DOHH2 (cell line): ENCODE results near the gene GDF9.

Experiments used
- H3F3A ChIP-seq: fragments of 200-600 bp; sonication (generic), shearing (Covaris generic); 2 replicates; pipeline ENCODE4 v1.6.0; 2016; ENCODE audit warnings: antibody characterized with exemption, mild to moderate bottlenecking; ENCODE audit not compliant: control insufficient read depth, insufficient read depth
- H3K27ac ChIP-seq: fragments of 200-600 bp; sonication (generic); 2 replicates; pipeline ENCODE4 v1.5.1; 2014; ENCODE audit warnings: low read depth, mild to moderate bottlenecking, low read length, moderate library complexity
- H3K27me3 ChIP-seq: fragments of 200-600 bp; sonication (generic); 2 replicates; pipeline ENCODE4 v1.6.1; 2014; ENCODE audit warnings: mild to moderate bottlenecking, low read length, mixed read lengths; ENCODE audit not compliant: control insufficient read depth
- H3K36me3 ChIP-seq: fragments of 200-600 bp; sonication (generic); 2 replicates; pipeline ENCODE4 v1.6.1; 2014; ENCODE audit warnings: mild to moderate bottlenecking, low read length, moderate library complexity, mixed read lengths; ENCODE audit not compliant: control insufficient read depth
- H3K4me1 ChIP-seq: fragments of 200-600 bp; sonication (generic); 2 replicates; pipeline ENCODE4 v1.6.1; 2014; ENCODE audit warnings: mild to moderate bottlenecking, low read length, mixed read lengths; ENCODE audit not compliant: control insufficient read depth
- H3K4me2 ChIP-seq: fragments of 200-600 bp; sonication (generic); 2 replicates; pipeline ENCODE4 v1.6.0; 2014; ENCODE audit warnings: mild to moderate bottlenecking, low read length, moderate library complexity
- H3K4me3 ChIP-seq: fragments of 200-600 bp; sonication (generic); 2 replicates; pipeline ENCODE4 v1.5.1; 2014; ENCODE audit warnings: mild to moderate bottlenecking, low read length, mixed read lengths
- H3K79me2 ChIP-seq: fragments of 200-600 bp; sonication (generic); 2 replicates; pipeline ENCODE4 v1.6.1; 2014; ENCODE audit warnings: mild to moderate bottlenecking, low read length, mixed read lengths; ENCODE audit not compliant: control insufficient read depth
- H3K9me2 ChIP-seq: fragments of 200-600 bp; sonication (generic); replicated peaks from 2 replicates; pipeline ENCODE4 v1.6.1; 2014; ENCODE audit warnings: mild to moderate bottlenecking, low read length, mixed read lengths; ENCODE audit not compliant: control insufficient read depth
- H3K9me3 ChIP-seq: fragments of 200-600 bp; sonication (generic); 2 replicates; pipeline ENCODE4 v1.6.1; 2014; ENCODE audit warnings: antibody characterized with exemption, low read length, mixed read lengths; ENCODE audit not compliant: control insufficient read depth, insufficient read depth
- H4K20me1 ChIP-seq: fragments of 200-600 bp; sonication (generic); 2 replicates; pipeline ENCODE4 v1.6.0; 2014; ENCODE audit warnings: low read depth, mild to moderate bottlenecking, antibody characterized with exemption, low read length, moderate library complexity; ENCODE audit not compliant: control insufficient read depth, insufficient read depth
- EZH2phosphoT487 ChIP-seq: fragments of 200-600 bp; sonication (generic); IDR thresholded peaks from 2 replicates; pipeline ENCODE4 v1.6.1; 2017; ENCODE audit warnings: borderline replicate concordance, mild to moderate bottlenecking, antibody characterized with exemption, low read length, moderate library complexity, mixed read lengths
- TF ChIP-seq, protein P1 (sequence below): fragments of 200-600 bp; sonication (generic); IDR thresholded peaks from one replicate; pipeline ENCODE4 v1.5.1; 2014; ENCODE audit warnings: antibody characterized with exemption, mild to moderate bottlenecking, low read depth, low read length; ENCODE audit not compliant: poor library complexity, severe bottlenecking

Gene GDF9

DNA sequence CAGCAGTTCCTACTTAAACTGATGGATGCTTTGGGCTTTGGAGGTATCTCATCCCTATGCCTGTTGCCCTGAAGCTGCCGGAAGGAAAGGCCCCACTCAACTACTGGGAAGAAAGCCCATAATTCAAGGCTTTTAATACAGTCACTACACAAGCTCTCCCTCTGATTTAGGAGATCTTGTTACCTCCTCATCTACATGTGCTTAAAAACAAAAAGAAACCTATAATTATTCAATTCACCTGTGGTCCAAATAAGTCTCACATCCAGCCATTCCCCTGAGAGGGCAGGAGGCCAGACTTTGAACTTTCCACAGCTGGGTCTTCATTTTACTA, 6.5 kb upstream of the GDF9 start:
- Histone ChIP-seq H4K20me1 (0 out of 2 replicates have a peak, but pooled peaks cover 3% of the 10 kb centered on the region), H3K9me3 (no peaks in the 10 kb centered on the region), H3K4me2 (no peak overlapping the region), H3F3A (peaks cover 19% of the 10 kb centered on the region), H3K27ac (no peak overlapping the region), H3K36me3 (peaks cover 59% of the 10 kb centered on the region), H3K4me3 (no peak overlapping the region), H3K9me2 (no peaks in the 10 kb centered on the region), H3K79me2 (peaks cover 11% of the 10 kb centered on the region), H3K4me1 (peaks cover 1% of the 10 kb centered on the region), H3K27me3 (no peaks in the 10 kb centered on the region)
- TF ChIP-seq, protein P1, sequence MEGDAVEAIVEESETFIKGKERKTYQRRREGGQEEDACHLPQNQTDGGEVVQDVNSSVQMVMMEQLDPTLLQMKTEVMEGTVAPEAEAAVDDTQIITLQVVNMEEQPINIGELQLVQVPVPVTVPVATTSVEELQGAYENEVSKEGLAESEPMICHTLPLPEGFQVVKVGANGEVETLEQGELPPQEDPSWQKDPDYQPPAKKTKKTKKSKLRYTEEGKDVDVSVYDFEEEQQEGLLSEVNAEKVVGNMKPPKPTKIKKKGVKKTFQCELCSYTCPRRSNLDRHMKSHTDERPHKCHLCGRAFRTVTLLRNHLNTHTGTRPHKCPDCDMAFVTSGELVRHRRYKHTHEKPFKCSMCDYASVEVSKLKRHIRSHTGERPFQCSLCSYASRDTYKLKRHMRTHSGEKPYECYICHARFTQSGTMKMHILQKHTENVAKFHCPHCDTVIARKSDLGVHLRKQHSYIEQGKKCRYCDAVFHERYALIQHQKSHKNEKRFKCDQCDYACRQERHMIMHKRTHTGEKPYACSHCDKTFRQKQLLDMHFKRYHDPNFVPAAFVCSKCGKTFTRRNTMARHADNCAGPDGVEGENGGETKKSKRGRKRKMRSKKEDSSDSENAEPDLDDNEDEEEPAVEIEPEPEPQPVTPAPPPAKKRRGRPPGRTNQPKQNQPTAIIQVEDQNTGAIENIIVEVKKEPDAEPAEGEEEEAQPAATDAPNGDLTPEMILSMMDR, result no peak
- TF ChIP-seq EZH2phosphoT487, result no peak

DNA sequence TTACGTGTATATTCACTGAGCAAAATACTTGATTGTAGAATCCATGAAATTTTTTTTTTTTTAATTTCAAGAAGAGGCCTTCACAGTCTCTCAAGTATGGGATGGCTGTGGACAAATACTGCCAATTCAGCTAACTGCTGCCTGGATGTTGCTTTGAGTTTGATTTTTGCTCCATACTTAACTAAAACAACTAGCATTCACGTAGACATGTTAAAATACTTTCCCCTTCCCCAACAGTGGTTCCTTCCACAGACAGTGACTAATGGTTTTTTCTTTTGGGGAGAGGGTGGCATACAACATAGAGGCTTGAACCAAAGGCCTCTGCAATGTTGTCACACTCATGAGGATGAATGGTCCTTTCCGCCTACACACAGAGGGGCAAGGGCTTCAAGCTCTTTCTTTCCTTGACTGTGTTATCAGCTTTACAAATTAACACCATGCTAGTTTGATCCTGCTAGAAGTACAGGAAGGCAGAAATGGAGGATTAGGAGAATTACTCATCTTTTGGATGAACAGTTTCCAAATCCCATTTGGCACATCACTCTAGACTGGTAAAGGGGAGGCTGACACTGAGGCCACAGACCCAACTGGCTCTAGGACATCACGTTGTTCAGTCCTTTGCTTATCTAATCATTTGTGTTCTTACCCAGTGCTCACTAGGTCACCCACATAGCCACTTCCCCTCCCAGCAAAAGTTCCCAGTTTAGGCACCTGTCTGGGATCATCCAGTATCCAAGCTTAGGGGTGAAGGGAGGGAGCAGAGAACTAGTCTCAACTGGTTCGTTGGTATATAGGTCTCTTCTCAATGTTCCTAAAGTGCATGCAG, 5.4 kb upstream of the GDF9 start:
- Histone ChIP-seq H3K27me3 (no peaks in the 10 kb centered on the region), H3K36me3 (peaks cover 66% of the 10 kb centered on the region), H3K4me1 (peaks cover 8% of the 10 kb centered on the region), H3F3A (peaks cover 19% of the 10 kb centered on the region), H3K4me3 (no peak overlapping the region), H4K20me1 (0 out of 2 replicates have a peak, but pooled peaks cover 6% of the 10 kb centered on the region), H3K27ac (no peak overlapping the region), H3K4me2 (no peak overlapping the region), H3K9me3 (no peaks in the 10 kb centered on the region), H3K9me2 (no peaks in the 10 kb centered on the region), H3K79me2 (peaks cover 22% of the 10 kb centered on the region)
- TF ChIP-seq, protein P1, result no peak
- no peak for TF ChIP-seq EZH2phosphoT487

GRCh38 chr5:132870801-132871200, 4.5 kb upstream of the GDF9 start:
- no peak for TF ChIP-seq EZH2phosphoT487
- TF ChIP-seq, protein P1, result no peak
- Histone ChIP-seq H3K9me3 (no peaks in the 10 kb centered on the region), H3F3A (peaks cover 19% of the 10 kb centered on the region), H3K9me2 (no peaks in the 10 kb centered on the region), H4K20me1 (0 out of 2 replicates have a peak, but pooled peaks cover 6% of the 10 kb centered on the region), H3K27me3 (no peaks in the 10 kb centered on the region), H3K4me3 (no peak overlapping the region), H3K4me2 (no peak overlapping the region), H3K79me2 (peaks cover 29% of the 10 kb centered on the region), H3K27ac (no peak overlapping the region), H3K4me1 (peaks cover 11% of the 10 kb centered on the region), H3K36me3 (peaks cover 68% of the 10 kb centered on the region)
